ENCODE measurements around the gene FMNL3.

DNA sequence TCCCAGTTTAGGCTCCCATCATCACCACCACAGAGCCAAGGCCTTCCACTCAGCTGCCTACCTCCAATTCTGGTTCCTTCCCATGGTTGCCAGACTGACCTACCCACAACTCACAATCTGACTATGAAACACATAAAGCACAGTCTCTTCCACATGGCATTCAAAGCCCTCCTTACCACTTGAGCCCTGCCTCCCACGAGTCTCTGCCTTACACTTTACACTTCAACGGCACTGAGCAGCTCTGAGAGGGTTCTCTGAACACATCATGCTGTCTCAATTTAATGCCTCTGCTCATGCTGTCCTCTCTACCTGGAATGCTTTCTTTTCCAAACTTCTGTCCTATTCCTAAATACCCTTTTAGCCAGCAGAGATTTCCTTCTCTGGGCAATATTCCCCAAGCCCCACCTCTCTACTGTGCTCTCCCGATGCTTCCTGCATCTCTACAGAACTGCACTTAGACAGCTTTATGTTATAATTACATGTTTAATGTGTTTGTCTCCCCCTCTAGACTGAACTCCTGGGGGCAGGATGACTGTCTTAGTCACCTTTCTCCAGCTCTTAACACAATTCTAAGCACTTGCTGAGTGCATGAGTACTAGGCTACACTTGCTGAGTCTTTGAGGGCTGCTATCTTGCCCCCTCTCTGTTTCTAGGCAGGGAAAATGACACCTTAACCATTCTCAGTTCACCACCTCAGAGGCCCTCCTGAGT, 23.5 kb downstream of the FMNL3 start:
- TF ChIP-seq, protein P1, sequence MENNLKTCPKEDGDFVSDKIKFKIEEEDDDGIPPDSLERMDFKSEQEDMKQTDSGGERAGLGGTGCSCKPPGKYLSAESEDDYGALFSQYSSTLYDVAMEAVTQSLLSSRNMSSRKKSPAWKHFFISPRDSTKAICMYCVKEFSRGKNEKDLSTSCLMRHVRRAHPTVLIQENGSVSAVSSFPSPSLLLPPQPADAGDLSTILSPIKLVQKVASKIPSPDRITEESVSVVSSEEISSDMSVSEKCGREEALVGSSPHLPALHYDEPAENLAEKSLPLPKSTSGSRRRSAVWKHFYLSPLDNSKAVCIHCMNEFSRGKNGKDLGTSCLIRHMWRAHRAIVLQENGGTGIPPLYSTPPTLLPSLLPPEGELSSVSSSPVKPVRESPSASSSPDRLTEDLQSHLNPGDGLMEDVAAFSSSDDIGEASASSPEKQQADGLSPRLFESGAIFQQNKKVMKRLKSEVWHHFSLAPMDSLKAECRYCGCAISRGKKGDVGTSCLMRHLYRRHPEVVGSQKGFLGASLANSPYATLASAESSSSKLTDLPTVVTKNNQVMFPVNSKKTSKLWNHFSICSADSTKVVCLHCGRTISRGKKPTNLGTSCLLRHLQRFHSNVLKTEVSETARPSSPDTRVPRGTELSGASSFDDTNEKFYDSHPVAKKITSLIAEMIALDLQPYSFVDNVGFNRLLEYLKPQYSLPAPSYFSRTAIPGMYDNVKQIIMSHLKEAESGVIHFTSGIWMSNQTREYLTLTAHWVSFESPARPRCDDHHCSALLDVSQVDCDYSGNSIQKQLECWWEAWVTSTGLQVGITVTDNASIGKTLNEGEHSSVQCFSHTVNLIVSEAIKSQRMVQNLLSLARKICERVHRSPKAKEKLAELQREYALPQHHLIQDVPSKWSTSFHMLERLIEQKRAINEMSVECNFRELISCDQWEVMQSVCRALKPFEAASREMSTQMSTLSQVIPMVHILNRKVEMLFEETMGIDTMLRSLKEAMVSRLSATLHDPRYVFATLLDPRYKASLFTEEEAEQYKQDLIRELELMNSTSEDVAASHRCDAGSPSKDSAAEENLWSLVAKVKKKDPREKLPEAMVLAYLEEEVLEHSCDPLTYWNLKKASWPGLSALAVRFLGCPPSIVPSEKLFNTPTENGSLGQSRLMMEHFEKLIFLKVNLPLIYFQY (CRISPR knock-in tag; IDR thresholded peaks at IDR 0.05; ENCODE audit: borderline replicate concordance): no peak
- TF ChIP-seq RAD21 (CRISPR knock-in tag; IDR thresholded peaks at IDR 0.05) (no peak), KDM1A (CRISPR knock-in tag; IDR thresholded peaks at IDR 0.05) (no peak), TCF7L2 (IDR thresholded peaks at IDR 0.05; ENCODE audit: low read depth, low read length) (no peak), HCFC1 (IDR thresholded peaks at IDR 0.05; ENCODE audit: low read depth, low read length) (no peak), JUND (CRISPR knock-in tag; IDR thresholded peaks at IDR 0.05) (no peak), ARNT (IDR thresholded peaks at IDR 0.05) (no peak), SUZ12 (IDR thresholded peaks at IDR 0.05; ENCODE audit: low read depth, low read length) (no peak)
- TF ChIP-seq, protein P2, sequence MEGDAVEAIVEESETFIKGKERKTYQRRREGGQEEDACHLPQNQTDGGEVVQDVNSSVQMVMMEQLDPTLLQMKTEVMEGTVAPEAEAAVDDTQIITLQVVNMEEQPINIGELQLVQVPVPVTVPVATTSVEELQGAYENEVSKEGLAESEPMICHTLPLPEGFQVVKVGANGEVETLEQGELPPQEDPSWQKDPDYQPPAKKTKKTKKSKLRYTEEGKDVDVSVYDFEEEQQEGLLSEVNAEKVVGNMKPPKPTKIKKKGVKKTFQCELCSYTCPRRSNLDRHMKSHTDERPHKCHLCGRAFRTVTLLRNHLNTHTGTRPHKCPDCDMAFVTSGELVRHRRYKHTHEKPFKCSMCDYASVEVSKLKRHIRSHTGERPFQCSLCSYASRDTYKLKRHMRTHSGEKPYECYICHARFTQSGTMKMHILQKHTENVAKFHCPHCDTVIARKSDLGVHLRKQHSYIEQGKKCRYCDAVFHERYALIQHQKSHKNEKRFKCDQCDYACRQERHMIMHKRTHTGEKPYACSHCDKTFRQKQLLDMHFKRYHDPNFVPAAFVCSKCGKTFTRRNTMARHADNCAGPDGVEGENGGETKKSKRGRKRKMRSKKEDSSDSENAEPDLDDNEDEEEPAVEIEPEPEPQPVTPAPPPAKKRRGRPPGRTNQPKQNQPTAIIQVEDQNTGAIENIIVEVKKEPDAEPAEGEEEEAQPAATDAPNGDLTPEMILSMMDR (CRISPR knock-in tag; IDR thresholded peaks at IDR 0.05): no peak
